Loucy (cell line): Measurements from ENCODE around the gene TOGARAM2.

ENCODE experiments used
- CTCF ChIP-seq: fragments of 200-600 bp; sonication (generic); conservative IDR thresholded peaks from 2 replicates; pipeline ENCODE4 v1.5.1; 2014; ENCODE audit warnings: mild to moderate bottlenecking, antibody characterized with exemption, low read length
- EZH2phosphoT487 ChIP-seq: fragments of 200-600 bp; IDR thresholded peaks from 2 replicates; pipeline ENCODE4 v1.6.1; 2018; ENCODE audit warnings: antibody characterized with exemption, mild to moderate bottlenecking, moderate library complexity, borderline replicate concordance

GRCh38 chr2:28950941-28951630, 30.0 kb upstream of the TOGARAM2 start:
- no peak for TF ChIP-seq CTCF
- no peak for TF ChIP-seq EZH2phosphoT487
